Measurements from ENCODE around the gene BTBD18. TPM values are rescaled to one million over a fixed set of nuclear protein-coding genes. Genes with fewer than 3 reads are reported as not detected.

The BTBD18 gene
- total RNA-seq, 1 experiment from 2014 or later: 0.09 TPM

DNA sequence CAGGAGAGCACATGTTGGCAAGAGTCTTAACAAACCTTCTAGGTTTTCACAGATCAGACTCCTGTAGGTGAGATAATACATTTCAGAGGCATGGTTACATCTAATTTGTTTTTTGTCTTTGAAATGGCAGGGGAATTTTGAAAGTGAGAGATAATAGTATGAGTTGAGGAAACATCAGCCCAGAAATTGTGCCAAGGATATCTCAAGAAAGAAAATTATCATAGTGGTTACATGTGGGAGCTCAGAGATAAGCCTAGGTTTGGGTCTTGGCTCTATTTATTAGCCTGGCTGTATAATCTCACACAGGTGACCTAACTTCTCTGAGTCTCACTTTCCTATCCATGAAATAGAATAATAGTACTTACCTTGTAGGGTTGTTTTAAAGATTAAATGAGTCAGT is 443 bp downstream of the BTBD18 start (continued):
- no peak for TF ChIP-seq TCF7 (CRISPR knock-in tag; IDR thresholded peaks at IDR 0.05; ENCODE audit: low read depth)

DNA sequence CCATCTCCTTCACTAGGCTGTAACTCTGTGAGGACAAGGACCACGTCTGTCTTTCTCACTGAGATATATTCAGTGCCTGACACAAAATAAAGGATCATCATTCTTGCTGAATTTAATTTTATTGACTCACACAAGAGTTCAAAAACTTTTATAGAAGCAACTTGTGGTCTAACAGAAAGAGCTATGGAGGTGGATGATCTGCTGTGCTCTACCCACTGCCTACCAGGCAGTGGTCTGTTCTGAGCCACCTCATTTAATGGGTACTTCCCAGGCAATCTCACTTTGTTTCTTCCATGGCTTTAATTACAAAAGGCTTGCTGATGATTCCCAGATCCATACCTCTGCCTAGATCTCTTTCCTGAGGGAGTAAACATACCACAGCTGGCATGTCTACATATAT is 4.7 kb downstream of the BTBD18 start:
- CTCF ChIA-PET: interaction anchor here (1.5 to 5.7 kb wide), 2 partner anchors 54 to 777 kb away, joined by 3 to 42 read pairs; no protein-coding TSS in a partner anchor
- POLR2A ChIA-PET: interaction anchor here (0.7 kb wide), 1 partner anchor 412 kb away, joined by 4 read pairs; no protein-coding TSS in a partner anchor

DNA sequence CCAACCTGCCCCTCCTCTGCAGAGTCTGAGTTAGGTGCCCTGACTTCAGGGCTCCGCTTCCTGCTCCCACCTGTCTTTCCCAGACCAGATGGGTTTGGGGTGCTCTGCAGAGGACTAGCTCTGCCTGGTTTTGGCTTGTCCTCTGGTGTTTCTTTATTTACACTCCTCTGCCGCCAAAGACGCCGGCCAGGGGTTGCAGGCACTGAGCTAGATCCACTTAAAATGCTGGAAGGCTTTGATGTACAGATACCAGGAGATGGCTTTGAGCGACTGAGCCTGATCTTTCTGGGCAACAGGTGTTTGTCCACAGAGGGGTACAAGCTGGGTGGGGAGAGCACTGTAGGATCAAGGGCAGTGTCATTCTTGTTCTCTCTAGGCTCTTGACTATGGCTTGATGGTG is 6.4 kb downstream of the BTBD18 start:
- Mint-ChIP-seq H3K4me1 (peaks cover 21% of the 10 kb centered on the region), H3K36me3 (peaks cover 27% of the 10 kb centered on the region), H3K9me3 (no peaks in the 10 kb centered on the region), H3K27me3 (ENCODE audit: low read depth) (no peaks in the 10 kb centered on the region), H3K27ac (peak overlapping the region; percentile 75), H3K4me3 (no peak overlapping the region)
- ChIA-PET CTCF (interaction anchor here (1.2 to 5.7 kb wide), 2 partner anchors 12 to 55 kb away, joined by 3 to 42 read pairs; no protein-coding TSS in a partner anchor), POLR2A (interaction anchor here (1.2 kb wide), 1 partner anchor 33 kb away, joined by 3 read pairs; no protein-coding TSS in a partner anchor)
- TF ChIP-seq ZBTB21 (CRISPR knock-in tag; IDR thresholded peaks at IDR 0.05; ENCODE audit: borderline replicate concordance): no peak
- TF ChIP-seq EMX1 (CRISPR knock-in tag; IDR thresholded peaks at IDR 0.05): no peak
- no peak for TF ChIP-seq RORB (CRISPR knock-in tag; IDR thresholded peaks at IDR 0.05)
- TF ChIP-seq, protein P1, sequence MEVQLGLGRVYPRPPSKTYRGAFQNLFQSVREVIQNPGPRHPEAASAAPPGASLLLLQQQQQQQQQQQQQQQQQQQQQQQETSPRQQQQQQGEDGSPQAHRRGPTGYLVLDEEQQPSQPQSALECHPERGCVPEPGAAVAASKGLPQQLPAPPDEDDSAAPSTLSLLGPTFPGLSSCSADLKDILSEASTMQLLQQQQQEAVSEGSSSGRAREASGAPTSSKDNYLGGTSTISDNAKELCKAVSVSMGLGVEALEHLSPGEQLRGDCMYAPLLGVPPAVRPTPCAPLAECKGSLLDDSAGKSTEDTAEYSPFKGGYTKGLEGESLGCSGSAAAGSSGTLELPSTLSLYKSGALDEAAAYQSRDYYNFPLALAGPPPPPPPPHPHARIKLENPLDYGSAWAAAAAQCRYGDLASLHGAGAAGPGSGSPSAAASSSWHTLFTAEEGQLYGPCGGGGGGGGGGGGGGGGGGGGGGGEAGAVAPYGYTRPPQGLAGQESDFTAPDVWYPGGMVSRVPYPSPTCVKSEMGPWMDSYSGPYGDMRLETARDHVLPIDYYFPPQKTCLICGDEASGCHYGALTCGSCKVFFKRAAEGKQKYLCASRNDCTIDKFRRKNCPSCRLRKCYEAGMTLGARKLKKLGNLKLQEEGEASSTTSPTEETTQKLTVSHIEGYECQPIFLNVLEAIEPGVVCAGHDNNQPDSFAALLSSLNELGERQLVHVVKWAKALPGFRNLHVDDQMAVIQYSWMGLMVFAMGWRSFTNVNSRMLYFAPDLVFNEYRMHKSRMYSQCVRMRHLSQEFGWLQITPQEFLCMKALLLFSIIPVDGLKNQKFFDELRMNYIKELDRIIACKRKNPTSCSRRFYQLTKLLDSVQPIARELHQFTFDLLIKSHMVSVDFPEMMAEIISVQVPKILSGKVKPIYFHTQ (CRISPR knock-in tag; IDR thresholded peaks at IDR 0.05): no peak
- TF ChIP-seq ZNF396 (CRISPR knock-in tag; IDR thresholded peaks at IDR 0.05; ENCODE audit: borderline replicate concordance): no peak
- TF ChIP-seq, protein P2, sequence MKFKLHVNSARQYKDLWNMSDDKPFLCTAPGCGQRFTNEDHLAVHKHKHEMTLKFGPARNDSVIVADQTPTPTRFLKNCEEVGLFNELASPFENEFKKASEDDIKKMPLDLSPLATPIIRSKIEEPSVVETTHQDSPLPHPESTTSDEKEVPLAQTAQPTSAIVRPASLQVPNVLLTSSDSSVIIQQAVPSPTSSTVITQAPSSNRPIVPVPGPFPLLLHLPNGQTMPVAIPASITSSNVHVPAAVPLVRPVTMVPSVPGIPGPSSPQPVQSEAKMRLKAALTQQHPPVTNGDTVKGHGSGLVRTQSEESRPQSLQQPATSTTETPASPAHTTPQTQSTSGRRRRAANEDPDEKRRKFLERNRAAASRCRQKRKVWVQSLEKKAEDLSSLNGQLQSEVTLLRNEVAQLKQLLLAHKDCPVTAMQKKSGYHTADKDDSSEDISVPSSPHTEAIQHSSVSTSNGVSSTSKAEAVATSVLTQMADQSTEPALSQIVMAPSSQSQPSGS (CRISPR knock-in tag; IDR thresholded peaks at IDR 0.05; ENCODE audit: borderline replicate concordance, low read depth): no peak
- TF ChIP-seq, protein P3, sequence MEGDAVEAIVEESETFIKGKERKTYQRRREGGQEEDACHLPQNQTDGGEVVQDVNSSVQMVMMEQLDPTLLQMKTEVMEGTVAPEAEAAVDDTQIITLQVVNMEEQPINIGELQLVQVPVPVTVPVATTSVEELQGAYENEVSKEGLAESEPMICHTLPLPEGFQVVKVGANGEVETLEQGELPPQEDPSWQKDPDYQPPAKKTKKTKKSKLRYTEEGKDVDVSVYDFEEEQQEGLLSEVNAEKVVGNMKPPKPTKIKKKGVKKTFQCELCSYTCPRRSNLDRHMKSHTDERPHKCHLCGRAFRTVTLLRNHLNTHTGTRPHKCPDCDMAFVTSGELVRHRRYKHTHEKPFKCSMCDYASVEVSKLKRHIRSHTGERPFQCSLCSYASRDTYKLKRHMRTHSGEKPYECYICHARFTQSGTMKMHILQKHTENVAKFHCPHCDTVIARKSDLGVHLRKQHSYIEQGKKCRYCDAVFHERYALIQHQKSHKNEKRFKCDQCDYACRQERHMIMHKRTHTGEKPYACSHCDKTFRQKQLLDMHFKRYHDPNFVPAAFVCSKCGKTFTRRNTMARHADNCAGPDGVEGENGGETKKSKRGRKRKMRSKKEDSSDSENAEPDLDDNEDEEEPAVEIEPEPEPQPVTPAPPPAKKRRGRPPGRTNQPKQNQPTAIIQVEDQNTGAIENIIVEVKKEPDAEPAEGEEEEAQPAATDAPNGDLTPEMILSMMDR (IDR thresholded peaks at IDR 0.05): no peak
- no peak for TF ChIP-seq ZNF232 (CRISPR knock-in tag; IDR thresholded peaks at IDR 0.05)
- TF ChIP-seq ELF4 (CRISPR knock-in tag; IDR thresholded peaks at IDR 0.05; ENCODE audit: low read depth): no peak
- TF ChIP-seq, protein P4, sequence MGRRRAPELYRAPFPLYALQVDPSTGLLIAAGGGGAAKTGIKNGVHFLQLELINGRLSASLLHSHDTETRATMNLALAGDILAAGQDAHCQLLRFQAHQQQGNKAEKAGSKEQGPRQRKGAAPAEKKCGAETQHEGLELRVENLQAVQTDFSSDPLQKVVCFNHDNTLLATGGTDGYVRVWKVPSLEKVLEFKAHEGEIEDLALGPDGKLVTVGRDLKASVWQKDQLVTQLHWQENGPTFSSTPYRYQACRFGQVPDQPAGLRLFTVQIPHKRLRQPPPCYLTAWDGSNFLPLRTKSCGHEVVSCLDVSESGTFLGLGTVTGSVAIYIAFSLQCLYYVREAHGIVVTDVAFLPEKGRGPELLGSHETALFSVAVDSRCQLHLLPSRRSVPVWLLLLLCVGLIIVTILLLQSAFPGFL (CRISPR knock-in tag; IDR thresholded peaks at IDR 0.05; ENCODE audit: borderline replicate concordance): no peak
- TF ChIP-seq, protein P5, sequence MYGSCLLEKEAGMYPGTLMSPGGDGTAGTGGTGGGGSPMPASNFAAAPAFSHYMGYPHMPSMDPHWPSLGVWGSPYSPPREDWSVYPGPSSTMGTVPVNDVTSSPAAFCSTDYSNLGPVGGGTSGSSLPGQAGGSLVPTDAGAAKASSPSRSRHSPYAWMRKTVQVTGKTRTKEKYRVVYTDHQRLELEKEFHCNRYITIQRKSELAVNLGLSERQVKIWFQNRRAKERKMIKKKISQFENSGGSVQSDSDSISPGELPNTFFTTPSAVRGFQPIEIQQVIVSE (CRISPR knock-in tag; IDR thresholded peaks at IDR 0.05; ENCODE audit: borderline replicate concordance): no peak
- no peak for TF ChIP-seq NR3C1 (CRISPR knock-in tag; conservative IDR thresholded peaks at IDR 0.05; ENCODE audit: low read depth)
- no peak for ATAC-seq
- DNase-seq (ENCODE audit: low spot score): no peak

More for the DNA sequence above, 4.7 kb downstream of the BTBD18 start:
- TF ChIP-seq CREM (CRISPR knock-in tag; IDR thresholded peaks at IDR 0.05) (no peak), ZNF671 (CRISPR knock-in tag; IDR thresholded peaks at IDR 0.05) (no peak), ETV6 (CRISPR knock-in tag; IDR thresholded peaks at IDR 0.05) (no peak), FOXJ3 (CRISPR knock-in tag; IDR thresholded peaks at IDR 0.05; ENCODE audit: borderline replicate concordance) (no peak), ZNF219 (CRISPR knock-in tag; IDR thresholded peaks at IDR 0.05; ENCODE audit: borderline replicate concordance) (no peak), OVOL2 (CRISPR knock-in tag; IDR thresholded peaks at IDR 0.05; ENCODE audit: borderline replicate concordance) (no peak)
- DNase-seq (ENCODE audit: low spot score) (no peak), ATAC-seq (no peak)
- Mint-ChIP-seq H3K27ac (peak overlapping the region; percentile 61), H3K4me3 (no peak overlapping the region), H3K27me3 (ENCODE audit: low read depth) (no peaks in the 10 kb centered on the region), H3K9me3 (no peaks in the 10 kb centered on the region), H3K4me1 (peaks cover 22% of the 10 kb centered on the region), H3K36me3 (peaks cover 24% of the 10 kb centered on the region)
